ENCODE data around the gene JMJD8. TPM values are rescaled to one million over a fixed set of nuclear protein-coding genes. Genes with fewer than 3 reads are reported as not detected.

The JMJD8 gene
- total RNA-seq, 1 experiment from 2014 or later = 73.9 TPM

DNA sequence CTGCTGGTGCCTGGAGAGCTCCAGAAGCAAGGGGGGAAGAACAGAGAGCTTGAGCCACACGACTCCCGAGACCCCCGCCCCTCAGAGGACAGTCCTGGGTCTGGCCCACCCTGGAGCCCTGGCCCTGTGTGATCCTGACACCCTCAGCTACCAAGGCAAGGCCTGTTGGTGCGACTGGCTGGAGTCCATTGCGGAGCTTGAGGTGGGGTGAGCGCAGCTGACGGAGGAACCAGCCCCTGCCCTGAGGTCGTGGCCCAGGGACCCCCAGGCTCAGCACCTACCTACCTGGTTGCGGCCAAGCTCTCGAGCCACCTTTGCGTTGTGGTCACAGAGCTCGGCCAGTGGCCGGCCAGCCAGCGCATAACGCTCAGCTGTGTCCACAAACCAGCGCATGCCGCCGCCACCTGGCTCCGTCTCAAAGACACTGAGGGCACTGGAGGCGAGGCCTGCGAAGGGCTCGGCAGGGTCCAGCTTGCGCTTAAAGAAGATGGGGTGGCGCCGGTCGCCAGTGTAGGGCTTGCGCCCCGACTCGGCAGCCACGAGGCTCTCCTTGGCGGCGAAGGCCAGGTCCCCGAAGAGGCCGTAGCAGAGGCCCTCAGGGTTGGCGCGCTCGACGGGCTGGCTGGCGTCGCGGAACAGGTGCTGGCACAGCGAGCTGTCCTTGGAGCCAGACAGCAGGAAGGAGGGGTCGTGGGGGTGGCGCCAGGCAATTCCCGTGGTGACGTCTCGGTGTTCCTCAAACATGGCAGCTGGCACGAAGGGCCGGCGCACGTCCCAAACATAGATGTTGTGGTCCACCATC lies 2.5 kb upstream of the JMJD8 start:
- BruUV-seq (replicated peaks) = no TSS peak
- TF ChIP-seq CTCF (IDR thresholded peaks at IDR 0.05) (no peak), SIN3A (IDR thresholded peaks at IDR 0.05; ENCODE audit: borderline replicate concordance, insufficient read depth, low read depth, low read length) (no peak), REST (IDR thresholded peaks at IDR 0.05; ENCODE audit: insufficient read depth in 1 of 2, low read depth in 2 of 2, low read length in 1 of 2) (no peak), POLR2AphosphoS5 (IDR thresholded peaks at IDR 0.05; ENCODE audit: low read depth, low read length) (no peak), TCF7L2 (IDR thresholded peaks at IDR 0.05; ENCODE audit: low read depth, low read length) (no peak)
- intact Hi-C loops (cut with micrococcal nuclease; ENCODE audit: unreplicated experiment) (loop anchor here (10.0 kb wide), 1 partner anchor 1088 kb away; the partner anchor contains the start of genes EME2, MRPS34 and NME3), in situ Hi-C loops (cut with HindIII; ENCODE audit: low pct_unique_long_range_greater_than_20kb, low sequenced_read_pairs) (no loop called here)
- H3K4me1 ChIP-seq (ENCODE audit: control insufficient read depth, insufficient read depth, low read length) = peaks cover 23% of the 10 kb centered on the region
- no peaks in the 10 kb centered on the region for H3K27me3 ChIP-seq (ENCODE audit: control insufficient read depth, insufficient read depth, low read length)
- CTCF ChIA-PET = interaction anchor here (0.5 kb wide), 1 partner anchor 15 kb away, joined by 3 read pairs; no protein-coding TSS in a partner anchor
- H3K9me3 ChIP-seq (ENCODE audit: control insufficient read depth, insufficient read depth, low read depth, low read length) = no peaks in the 10 kb centered on the region
- no peak overlapping the region for H3K4me3 ChIP-seq (ENCODE audit: low read depth in 2 of 2, low read length in 2 of 2)
- peaks cover 10% of the 10 kb centered on the region; the same call in 1 of the 2 replicates for H3K36me3 ChIP-seq (ENCODE audit: control insufficient read depth, insufficient read depth, low read length)
- DNase-seq (ENCODE audit: low read depth, low spot score) (no peak), ATAC-seq (no peak)
- POLR2A ChIA-PET = no interaction called here
- 0 out of 2 replicates have a peak overlapping the region, but pooled peaks have one; percentile 23 for H3K27ac ChIP-seq (ENCODE audit: low read length)

- ATAC-seq (no peak), DNase-seq (ENCODE audit: low read depth, low spot score) (no peak)
- no peaks in the 10 kb centered on the region for H3K27me3 ChIP-seq (ENCODE audit: control insufficient read depth, insufficient read depth, low read length)
- in situ Hi-C loops (cut with HindIII; ENCODE audit: low pct_unique_long_range_greater_than_20kb, low sequenced_read_pairs) (no loop called here), intact Hi-C loops (cut with micrococcal nuclease; ENCODE audit: unreplicated experiment) (loop anchor here (10.0 kb wide), 1 partner anchor 1089 kb away; the partner anchor contains the start of genes EME2, MRPS34 and NME3)
- no peaks in the 10 kb centered on the region for H3K9me3 ChIP-seq (ENCODE audit: control insufficient read depth, insufficient read depth, low read depth, low read length)
- TF ChIP-seq REST (IDR thresholded peaks at IDR 0.05; ENCODE audit: insufficient read depth in 1 of 2, low read depth in 2 of 2, low read length in 1 of 2) (no peak), CTCF (IDR thresholded peaks at IDR 0.05) (peak; percentile 93), POLR2AphosphoS5 (IDR thresholded peaks at IDR 0.05; ENCODE audit: low read depth, low read length) (no peak)
- H3K27ac ChIP-seq (ENCODE audit: low read length) = 0 out of 2 replicates have a peak overlapping the region, but pooled peaks have one; percentile 23
- POLR2A ChIA-PET = no interaction called here
- peaks cover 10% of the 10 kb centered on the region; the same call in 1 of the 2 replicates for H3K36me3 ChIP-seq (ENCODE audit: control insufficient read depth, insufficient read depth, low read length)
- CTCF ChIA-PET = interaction anchor here (0.5 kb wide), 1 partner anchor 15 kb away, joined by 3 read pairs; no protein-coding TSS in a partner anchor
- H3K4me3 ChIP-seq (ENCODE audit: low read depth in 2 of 2, low read length in 2 of 2) = no peak overlapping the region
- no TSS peak for BruUV-seq (replicated peaks)
- H3K4me1 ChIP-seq (ENCODE audit: control insufficient read depth, insufficient read depth, low read length) = peaks cover 24% of the 10 kb centered on the region
Observed at GRCh38 chr16:685967-686366, 1.8 kb upstream of the JMJD8 start.
